ENCODE results near the gene DDX19B.
"Not testable (repeated sequence)": the region's sequence is repeated elsewhere in the genome, so short reads cannot be mapped to it uniquely, and the experiment has no call there.

DDX19B gene

GRCh38 chr16:70289229-70290094, 9.5 kb upstream of the DDX19B start, which contains the start of gene AARS1:
Gene AARS1, minus strand, starts transcription at chr16:70289506. Its CDS starts 6,743 bp downstream, at chr16:70282763.
- peak; percentile 98 for DNase-seq

- DNase-seq, result no peak
These were observed 8.0 kb upstream of the DDX19B start for GRCh38 chr16:70290949-70291519.

GRCh38 chr16:70292148-70292547, 6.8 kb upstream of the DDX19B start:
- not testable (repeated sequence) for DNase-seq

- no peak for DNase-seq
These were observed 4.5 kb upstream of the DDX19B start for GRCh38 chr16:70294385-70295025.

DNA sequence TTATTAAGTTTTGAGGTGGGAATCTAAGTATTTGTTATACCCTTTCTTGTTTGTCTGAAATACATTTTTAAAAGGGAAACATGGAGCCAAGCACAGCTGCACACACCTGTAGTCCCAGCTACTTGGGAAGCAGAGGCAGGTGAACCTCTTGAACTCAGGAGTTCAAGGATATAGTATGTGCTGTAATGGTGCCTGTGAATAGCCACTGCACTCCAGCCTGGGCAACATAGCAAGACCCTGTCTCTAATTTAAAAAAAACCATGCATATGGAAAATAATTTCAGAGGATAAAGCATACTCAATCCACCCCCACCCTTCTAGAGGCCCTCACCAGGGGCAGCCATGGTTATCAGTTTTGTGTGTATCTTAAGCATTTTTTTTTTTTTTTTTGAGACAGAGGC, 3.4 kb upstream of the DDX19B start:
- no peak for DNase-seq

DNA sequence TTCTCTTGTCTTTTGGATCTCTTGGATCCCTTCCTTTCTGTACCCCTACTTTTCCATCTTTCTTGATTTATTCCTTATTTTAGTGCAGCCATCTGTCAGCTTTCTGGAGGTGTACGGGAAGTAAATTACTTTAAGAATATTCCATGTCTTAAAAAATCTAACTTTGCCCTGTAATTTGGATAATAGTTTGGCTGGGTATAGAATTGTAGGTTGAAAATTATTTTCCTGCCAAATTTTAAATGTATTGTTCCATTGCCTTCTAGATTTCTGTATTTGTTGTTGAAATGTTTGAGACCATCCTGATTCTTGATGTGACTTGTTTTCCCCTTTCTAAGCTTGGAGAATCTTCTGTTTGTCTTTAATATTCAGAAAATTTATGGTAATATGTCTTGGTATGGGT, 2.1 kb downstream of the DDX19B start:
- no peak for DNase-seq

DNA sequence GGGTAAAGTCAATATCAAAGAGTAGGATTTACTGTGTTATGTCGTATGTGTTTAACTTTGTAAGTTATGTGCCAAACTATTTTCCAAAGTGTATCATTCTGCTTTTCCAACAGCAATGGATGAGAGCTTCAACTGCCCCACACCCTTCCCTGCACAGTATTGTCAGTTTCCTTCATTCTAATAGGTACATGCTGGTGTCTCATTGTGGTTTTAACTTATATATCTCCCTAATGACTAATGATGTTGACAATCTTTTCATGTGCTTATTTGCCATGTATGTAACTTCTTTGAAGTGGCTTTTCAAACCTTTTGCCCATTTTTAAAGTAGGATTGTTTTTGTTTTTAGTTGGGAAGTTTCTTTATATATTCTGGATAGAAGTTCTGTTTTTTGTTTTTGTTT, 3.8 kb downstream of the DDX19B start:
- no peak for DNase-seq

DNA sequence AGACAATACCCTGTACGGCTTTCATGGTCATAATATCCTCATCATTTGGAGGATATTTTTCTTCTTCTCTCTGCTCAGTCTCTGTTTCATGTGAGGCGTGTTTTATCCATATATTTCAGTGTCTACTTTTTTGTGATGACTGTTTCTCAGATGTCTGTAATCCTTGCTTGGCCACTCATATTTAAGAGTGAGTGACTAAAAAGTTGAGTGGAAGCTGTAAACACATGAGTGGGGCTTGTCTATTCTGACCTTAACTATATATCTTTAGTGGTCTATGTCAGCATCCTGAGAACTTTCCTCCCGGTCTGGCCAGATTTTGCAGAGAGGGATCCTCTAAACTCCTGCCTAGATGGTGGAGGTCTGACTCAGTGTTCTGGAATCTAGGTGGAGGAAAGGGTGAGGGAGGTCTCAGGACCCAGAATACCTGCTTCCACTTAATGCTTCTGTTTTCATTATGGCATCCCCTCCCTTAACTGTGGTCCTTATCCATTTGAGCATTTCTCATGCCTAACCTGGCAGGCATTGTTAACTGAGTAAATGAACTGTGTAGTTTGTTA, 6.0 kb downstream of the DDX19B start:
- no peak for DNase-seq

DNA sequence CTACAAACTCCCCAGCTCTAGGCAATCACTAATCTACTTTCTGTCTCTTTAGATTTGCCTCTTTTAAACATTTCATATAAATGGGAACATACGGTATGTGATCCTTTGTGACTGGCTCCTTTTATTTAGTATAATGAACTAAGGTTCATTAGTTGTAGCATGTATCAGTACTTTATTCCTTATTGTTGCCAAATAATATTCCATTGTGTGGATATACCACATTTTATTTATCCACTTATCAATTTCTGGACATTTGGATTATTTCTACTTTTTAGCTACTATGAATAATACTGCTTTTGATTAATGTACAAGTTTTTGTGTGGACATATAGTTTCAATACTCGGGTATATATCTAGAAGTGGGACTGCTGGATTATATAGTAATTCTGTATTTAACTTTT, 7.9 kb downstream of the DDX19B start:
- DNase-seq, result no peak

DNA sequence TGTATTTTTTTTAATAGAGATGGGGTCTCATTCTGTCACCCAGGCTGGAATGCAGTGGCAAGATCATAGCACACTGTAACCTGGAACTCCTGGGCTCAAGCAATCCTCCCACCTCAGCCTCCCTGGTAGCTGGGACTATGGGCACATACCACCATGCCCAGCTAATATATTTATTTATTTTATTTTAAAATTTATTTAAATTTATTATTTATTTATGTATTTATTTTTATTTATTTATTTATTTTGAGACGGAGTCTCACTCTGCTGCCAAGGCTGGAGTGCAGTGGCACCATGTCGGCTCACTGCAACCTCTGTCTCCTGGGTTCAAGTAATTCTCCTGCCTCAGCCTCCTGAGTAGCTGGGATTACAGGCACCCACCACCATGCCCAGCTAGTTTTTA, 8.7 kb downstream of the DDX19B start:
- not testable (repeated sequence) for DNase-seq

DNA sequence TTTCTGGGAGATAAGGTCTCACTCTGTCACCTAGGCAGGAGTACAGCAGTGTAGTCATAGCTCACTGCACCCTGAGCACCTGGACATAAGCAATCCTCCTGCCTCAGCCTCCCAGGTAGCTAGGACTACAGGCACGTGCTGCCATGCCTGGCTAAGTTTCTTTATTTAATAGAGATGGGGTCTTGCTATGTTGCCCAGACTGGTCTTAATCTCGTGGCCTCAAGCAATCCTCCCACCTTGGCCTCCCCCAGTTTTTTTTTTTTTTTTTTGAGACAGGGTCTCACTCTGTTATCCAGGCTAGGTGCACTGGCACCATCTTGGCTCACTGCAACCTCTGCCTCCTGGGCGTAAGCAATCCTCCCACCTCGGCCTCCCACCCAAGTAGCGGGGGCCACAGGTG, 21.1 kb downstream of the DDX19B start:
- no peak for DNase-seq

DNA sequence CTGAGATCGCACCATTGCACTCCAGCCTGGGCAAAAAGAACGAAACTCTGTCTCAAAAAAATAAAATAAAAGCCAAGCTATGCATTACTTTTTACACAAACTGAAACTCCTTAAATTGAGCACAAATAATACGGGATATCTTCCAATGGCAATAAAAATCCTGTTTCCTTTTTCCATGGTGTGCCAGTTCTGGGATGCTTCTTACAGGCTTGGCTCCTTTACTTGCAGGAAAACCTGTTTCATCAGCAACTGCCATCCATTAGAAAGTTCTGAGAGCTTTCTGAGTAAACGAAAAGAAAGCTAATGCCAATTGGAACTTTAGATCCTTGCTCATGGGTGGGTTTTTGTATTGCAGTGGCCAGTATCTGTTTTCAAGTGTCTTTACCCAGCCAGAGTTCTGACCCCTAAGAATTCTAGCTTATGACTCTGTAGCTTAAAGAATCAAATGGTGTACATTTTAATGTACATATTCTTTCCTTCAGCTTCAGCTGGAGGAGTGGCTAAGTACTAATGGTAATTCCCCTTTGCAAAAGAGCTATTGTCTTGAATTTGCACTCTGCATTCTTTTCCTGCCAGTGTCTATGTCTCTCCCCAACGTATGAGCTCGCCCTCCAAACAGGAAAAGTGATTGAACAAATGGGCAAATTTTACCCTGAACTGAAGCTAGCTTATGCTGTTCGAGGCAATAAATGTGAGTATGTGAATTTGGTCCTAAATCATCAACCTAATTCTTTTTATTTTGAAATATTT, 26.2 kb downstream of the DDX19B start:
- no peak for DNase-seq

DNA sequence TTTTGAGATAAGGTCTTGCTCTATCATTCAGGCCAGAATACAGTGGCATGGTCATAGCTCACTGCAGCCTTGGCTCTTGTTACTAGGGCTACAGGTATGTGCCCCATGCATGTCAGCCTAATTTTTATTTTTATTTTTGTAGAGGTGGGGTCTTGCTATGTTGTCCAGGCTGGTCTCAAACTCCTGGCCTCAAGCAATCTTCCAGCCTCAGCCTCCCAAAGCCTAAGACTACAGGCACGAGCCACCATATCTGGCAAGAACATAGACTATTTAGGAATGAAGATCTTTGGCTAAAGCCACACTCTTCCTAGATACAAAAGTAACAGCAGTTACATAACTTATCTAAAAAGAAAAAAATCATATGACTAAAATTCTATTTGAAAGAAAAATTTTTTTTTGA, 32.1 kb downstream of the DDX19B start:
- DNase-seq, result no peak

DNA sequence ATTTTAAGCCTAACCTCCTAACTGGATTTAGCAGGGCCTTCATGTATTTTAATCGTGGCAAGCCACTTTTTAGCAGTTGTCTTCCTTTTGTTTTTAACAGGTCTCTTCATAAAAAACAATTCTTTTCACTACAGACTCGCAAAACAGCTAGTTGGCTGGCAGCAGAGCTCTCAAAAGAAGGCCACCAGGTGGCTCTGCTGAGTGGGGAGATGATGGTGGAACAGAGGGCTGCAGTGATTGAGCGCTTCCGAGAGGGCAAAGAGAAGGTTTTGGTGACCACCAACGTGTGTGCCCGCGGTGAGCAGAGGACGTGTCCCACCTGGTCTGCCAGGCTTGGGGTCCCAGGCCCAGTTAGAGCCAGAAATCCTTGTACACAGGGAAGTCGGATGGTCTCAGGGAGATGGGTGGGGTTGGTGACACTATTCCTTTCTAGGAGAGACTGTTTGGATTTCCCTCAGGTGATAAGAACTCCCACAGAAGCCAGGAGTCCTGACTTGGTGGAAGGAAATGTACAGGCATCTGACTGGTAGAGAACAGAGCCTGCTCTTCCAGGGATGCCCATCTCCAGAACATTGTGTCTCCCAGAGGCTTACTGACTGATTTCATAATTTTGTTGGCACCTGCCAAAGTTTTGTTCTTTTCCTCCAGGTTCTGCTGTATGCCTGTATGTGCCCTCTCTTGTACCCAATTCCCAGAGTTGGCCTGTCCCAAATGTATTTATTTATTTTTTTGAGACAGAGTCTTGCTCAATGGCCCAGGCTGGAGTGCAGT, 32.8 kb downstream of the DDX19B start:
- DNase-seq, result no peak

DNA sequence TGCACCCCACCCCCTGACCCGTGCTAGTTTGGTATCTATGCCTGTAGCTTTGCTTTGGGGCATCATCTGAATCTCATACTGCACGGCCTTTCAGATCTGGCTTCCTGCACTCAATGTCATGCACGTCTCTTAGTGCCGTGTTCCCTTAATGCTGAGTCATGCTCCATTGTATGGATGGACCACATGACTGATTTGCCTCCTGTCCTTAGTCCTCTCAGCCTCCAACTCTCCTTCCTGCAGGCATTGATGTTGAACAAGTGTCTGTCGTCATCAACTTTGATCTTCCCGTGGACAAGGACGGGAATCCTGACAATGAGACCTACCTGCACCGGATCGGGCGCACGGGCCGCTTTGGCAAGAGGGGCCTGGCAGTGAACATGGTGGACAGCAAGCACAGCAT, 33.7 kb downstream of the DDX19B start:
- DNase-seq, result not testable (repeated sequence)

DNA sequence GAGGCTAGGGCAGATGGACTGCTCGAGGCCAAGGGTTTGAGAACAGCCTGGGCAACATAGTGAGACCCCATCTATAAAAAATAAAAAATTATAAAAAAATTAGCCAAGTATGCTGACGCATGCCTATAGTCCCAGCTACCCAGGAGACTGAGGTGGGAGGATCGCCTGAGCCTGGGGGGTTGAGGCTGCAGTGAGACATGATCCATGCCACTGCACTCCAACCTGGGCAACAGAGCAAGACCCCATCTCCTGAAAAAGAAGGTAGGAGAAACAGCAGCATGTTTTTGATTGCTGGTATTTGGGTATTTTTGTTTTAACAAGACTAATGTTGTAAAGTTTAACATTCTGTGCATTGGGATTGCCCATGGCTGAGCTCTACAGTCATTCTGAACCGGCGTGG, 38.8 kb downstream of the DDX19B start:
- DNase-seq, result no peak

GRCh38 chr16:70341600-70341999, 42.6 kb downstream of the DDX19B start:
- DNase-seq, result no peak

DNA sequence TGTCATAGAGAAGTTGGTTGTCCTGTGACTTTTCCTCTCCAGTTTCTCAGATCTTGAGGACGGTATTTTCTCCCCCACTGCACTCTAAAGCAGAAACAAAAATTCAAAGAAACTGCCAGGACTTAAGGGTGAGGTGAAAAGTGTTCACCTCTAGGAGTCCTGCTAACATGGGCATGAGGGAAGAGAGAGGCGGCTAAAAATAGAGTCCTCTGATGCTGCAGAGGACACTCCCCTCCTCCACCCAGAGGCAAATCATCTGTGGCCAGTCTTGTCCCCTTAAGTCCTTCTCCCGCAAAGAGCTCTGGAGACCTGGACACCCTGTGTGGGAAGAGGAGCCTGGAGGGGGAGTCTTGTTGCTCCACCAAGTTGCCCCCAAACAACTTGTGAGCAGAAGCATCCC, 43.0 kb downstream of the DDX19B start:
- no peak for DNase-seq

DNA sequence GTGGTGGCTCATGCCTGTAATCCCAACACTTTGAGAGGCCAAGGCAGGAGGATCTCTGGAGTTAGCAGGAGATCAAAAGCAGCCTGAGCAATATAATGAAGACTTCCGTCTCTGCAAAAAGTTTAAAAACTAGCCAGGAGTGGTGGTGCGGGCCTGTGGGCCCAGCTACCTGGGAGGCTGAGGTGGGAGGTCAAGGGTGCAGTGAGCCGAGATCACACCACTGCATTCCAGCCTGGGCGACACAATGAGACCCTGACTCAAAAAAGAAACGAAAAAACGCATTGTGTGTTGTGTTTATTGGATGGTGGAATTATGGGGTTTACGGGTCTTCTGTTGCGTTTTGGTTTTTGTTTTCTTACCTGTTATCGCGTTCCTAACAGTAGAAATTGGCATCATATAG, 46.9 kb downstream of the DDX19B start:
- DNase-seq, result no peak

DNA sequence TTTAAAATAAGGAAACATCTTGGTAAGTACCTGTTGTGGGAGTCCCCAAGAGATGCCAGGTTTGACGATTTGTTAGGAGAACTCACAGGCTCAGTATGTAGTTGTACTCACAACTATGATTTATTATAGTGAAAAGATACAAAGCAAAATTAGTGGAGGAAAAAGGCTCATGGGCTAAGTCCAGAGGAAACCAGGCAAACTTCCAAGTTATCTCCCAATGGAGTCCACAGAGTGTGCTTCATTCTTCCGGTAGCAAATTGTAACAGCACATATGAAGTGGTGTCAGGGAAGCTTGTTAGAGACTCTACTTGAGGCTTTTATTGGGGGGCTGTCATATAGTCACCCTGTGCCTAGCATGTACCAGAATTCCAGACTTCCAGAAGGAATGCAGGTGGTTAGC, 50.0 kb downstream of the DDX19B start:
- no peak for DNase-seq

GRCh38 chr16:70349783-70350182, 50.8 kb downstream of the DDX19B start:
- no peak for DNase-seq

GRCh38 chr16:70359552-70359951, 60.6 kb downstream of the DDX19B start:
- no peak for DNase-seq

Data from right hindlimb (tissue), 1 donor.